ENCODE measurements around the gene NKX2-2. TPM values are rescaled to one million over a fixed set of nuclear protein-coding genes. Genes with fewer than 3 reads are reported as not detected.

NKX2-2 gene
- total and polyA plus RNA-seq, 4 donors: not detected

DNA sequence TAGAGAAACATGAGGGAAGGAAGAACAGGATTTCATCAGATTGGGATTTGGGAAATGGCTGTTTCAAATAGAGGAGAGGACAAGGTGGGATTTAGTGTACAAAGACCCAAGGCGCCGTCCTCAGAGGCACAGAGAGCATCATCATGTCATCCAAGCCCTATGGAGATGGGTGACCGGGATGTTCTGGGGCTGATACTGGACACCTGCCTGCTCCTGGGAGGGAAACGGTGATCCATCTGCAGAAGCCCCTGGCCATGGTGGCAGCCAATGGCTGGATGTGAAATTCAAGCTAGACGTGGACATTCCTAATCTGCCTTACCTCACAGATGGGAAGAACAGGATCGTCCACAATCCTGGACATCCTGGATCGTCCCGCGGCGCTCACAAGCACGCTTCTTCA lies 12.7 kb downstream of the NKX2-2 start:
- no peak overlapping the region for H3K4me3 ChIP-seq (ENCODE audit: low read depth in 1 of 3, low read length in 3 of 3)
- peaks cover 0 to 8% (median 4%) of the 10 kb centered on the region in 4 donors for H3K27me3 ChIP-seq (ENCODE audit: control insufficient read depth in 4 of 4, insufficient read depth in 4 of 4, low read length in 3 of 4)
- H3K9me3 ChIP-seq (ENCODE audit: control insufficient read depth in 4 of 4, low read length in 3 of 4): no peaks in the 10 kb centered on the region
- H3K4me1 ChIP-seq (ENCODE audit: control insufficient read depth in 4 of 4, insufficient read depth in 4 of 4, low read length in 3 of 4): peaks cover 6 to 14% (median 11%) of the 10 kb centered on the region in 4 donors
- WGBS: 86% methylated on average over 11 of the region's 11 CpGs
- DNase-seq (ENCODE audit: low spot score): no peak
- H3K36me3 ChIP-seq (ENCODE audit: control insufficient read depth in 4 of 4, insufficient read depth in 3 of 4, low read depth in 1 of 4, low read length in 3 of 4): no peaks in the 10 kb centered on the region
- H3K9ac ChIP-seq (ENCODE audit: low read depth in 1 of 2, low read length in 2 of 2): no peak overlapping the region
- no peak overlapping the region for H3K27ac ChIP-seq (ENCODE audit: low read depth in 1 of 2, low read length in 2 of 2)
- no peak for TF ChIP-seq HNF4G (IDR thresholded peaks at IDR 0.05)
- no peak for TF ChIP-seq TAF1 (conservative IDR thresholded peaks at IDR 0.05)
- TF ChIP-seq, protein P1, sequence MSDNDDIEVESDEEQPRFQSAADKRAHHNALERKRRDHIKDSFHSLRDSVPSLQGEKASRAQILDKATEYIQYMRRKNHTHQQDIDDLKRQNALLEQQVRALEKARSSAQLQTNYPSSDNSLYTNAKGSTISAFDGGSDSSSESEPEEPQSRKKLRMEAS (IDR thresholded peaks at IDR 0.05): no peak
- TF ChIP-seq, protein P2, sequence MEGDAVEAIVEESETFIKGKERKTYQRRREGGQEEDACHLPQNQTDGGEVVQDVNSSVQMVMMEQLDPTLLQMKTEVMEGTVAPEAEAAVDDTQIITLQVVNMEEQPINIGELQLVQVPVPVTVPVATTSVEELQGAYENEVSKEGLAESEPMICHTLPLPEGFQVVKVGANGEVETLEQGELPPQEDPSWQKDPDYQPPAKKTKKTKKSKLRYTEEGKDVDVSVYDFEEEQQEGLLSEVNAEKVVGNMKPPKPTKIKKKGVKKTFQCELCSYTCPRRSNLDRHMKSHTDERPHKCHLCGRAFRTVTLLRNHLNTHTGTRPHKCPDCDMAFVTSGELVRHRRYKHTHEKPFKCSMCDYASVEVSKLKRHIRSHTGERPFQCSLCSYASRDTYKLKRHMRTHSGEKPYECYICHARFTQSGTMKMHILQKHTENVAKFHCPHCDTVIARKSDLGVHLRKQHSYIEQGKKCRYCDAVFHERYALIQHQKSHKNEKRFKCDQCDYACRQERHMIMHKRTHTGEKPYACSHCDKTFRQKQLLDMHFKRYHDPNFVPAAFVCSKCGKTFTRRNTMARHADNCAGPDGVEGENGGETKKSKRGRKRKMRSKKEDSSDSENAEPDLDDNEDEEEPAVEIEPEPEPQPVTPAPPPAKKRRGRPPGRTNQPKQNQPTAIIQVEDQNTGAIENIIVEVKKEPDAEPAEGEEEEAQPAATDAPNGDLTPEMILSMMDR (IDR thresholded peaks at IDR 0.05; ENCODE audit: low read depth, low read length, missing input control): no peak
- no peak for TF ChIP-seq GABPA (IDR thresholded peaks at IDR 0.05 in 1 of 2, conservative IDR thresholded peaks at IDR 0.05 in 1 of 2)
- no peak for TF ChIP-seq RAD21 (IDR thresholded peaks at IDR 0.05)
- no peak for TF ChIP-seq NR2F2 (IDR thresholded peaks at IDR 0.05)
- TF ChIP-seq, protein P3, sequence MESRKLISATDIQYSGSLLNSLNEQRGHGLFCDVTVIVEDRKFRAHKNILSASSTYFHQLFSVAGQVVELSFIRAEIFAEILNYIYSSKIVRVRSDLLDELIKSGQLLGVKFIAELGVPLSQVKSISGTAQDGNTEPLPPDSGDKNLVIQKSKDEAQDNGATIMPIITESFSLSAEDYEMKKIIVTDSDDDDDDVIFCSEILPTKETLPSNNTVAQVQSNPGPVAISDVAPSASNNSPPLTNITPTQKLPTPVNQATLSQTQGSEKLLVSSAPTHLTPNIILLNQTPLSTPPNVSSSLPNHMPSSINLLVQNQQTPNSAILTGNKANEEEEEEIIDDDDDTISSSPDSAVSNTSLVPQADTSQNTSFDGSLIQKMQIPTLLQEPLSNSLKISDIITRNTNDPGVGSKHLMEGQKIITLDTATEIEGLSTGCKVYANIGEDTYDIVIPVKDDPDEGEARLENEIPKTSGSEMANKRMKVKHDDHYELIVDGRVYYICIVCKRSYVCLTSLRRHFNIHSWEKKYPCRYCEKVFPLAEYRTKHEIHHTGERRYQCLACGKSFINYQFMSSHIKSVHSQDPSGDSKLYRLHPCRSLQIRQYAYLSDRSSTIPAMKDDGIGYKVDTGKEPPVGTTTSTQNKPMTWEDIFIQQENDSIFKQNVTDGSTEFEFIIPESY (IDR thresholded peaks at IDR 0.05): no peak
- TF ChIP-seq FOXA1 (IDR thresholded peaks at IDR 0.05): no peak
- TF ChIP-seq EGR1 (IDR thresholded peaks at IDR 0.05; ENCODE audit: low read depth in 2 of 2): no peak

DNA sequence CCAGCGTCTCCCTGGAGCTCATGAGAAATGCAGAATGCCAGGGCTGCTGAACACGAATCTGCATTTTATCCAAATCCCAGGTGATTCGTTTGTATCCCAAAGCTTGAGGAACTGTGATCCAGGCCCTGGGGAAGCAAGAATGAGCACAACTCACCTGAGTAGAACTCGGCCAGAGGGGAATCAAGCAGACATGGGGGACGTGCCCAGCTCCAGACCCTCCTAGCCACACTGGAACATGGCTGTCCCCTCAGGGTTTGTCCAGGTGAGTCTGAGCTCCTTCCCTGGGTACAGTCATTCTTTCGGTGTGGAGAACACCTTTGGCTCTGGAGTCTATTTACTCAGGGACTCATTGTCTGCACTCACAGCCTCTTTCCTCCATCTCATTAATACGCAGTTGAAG lies 13.3 kb downstream of the NKX2-2 start:
- Histone ChIP-seq H3K36me3 (ENCODE audit: control insufficient read depth in 4 of 4, insufficient read depth in 3 of 4, low read depth in 1 of 4, low read length in 3 of 4) (no peaks in the 10 kb centered on the region), H3K4me1 (ENCODE audit: control insufficient read depth in 4 of 4, insufficient read depth in 4 of 4, low read length in 3 of 4) (peaks cover 2 to 8% (median 5%) of the 10 kb centered on the region in 4 donors), H3K9me3 (ENCODE audit: control insufficient read depth in 4 of 4, low read length in 3 of 4) (no peaks in the 10 kb centered on the region), H3K9ac (ENCODE audit: low read depth in 1 of 2, low read length in 2 of 2) (no peak overlapping the region), H3K27ac (ENCODE audit: low read depth in 1 of 2, low read length in 2 of 2) (no peak overlapping the region), H3K4me3 (ENCODE audit: low read depth in 1 of 3, low read length in 3 of 3) (no peak overlapping the region), H3K27me3 (ENCODE audit: control insufficient read depth in 4 of 4, insufficient read depth in 4 of 4, low read length in 3 of 4) (peaks cover 0 to 8% (median 4%) of the 10 kb centered on the region in 4 donors)
- 75% methylated on average over 7 of the region's 7 CpGs for WGBS
- TF ChIP-seq, protein P4, sequence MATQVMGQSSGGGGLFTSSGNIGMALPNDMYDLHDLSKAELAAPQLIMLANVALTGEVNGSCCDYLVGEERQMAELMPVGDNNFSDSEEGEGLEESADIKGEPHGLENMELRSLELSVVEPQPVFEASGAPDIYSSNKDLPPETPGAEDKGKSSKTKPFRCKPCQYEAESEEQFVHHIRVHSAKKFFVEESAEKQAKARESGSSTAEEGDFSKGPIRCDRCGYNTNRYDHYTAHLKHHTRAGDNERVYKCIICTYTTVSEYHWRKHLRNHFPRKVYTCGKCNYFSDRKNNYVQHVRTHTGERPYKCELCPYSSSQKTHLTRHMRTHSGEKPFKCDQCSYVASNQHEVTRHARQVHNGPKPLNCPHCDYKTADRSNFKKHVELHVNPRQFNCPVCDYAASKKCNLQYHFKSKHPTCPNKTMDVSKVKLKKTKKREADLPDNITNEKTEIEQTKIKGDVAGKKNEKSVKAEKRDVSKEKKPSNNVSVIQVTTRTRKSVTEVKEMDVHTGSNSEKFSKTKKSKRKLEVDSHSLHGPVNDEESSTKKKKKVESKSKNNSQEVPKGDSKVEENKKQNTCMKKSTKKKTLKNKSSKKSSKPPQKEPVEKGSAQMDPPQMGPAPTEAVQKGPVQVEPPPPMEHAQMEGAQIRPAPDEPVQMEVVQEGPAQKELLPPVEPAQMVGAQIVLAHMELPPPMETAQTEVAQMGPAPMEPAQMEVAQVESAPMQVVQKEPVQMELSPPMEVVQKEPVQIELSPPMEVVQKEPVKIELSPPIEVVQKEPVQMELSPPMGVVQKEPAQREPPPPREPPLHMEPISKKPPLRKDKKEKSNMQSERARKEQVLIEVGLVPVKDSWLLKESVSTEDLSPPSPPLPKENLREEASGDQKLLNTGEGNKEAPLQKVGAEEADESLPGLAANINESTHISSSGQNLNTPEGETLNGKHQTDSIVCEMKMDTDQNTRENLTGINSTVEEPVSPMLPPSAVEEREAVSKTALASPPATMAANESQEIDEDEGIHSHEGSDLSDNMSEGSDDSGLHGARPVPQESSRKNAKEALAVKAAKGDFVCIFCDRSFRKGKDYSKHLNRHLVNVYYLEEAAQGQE (IDR thresholded peaks at IDR 0.05): no peak
- TF ChIP-seq GABPA (IDR thresholded peaks at IDR 0.05 in 1 of 2, conservative IDR thresholded peaks at IDR 0.05 in 1 of 2) (no peak), RAD21 (IDR thresholded peaks at IDR 0.05) (no peak)
- DNase-seq (ENCODE audit: low spot score): no peak

Data from liver (tissue), 9 donors.